Retinal pigment epithelial cell (primary cell): ENCODE data around the gene MEF2C.

Experiments
- DNase-seq: peaks from one replicate; pipeline ENCODE4 v3.0.0-alpha.2; 2010; ENCODE audit warnings: low read depth
- H3K4me3 ChIP-seq: 2 replicates; pipeline ENCODE4 v1.5.1; 2011; ENCODE audit warnings: mild to moderate bottlenecking, low read length, control low read depth, moderate library complexity
- TF ChIP-seq, protein P1 (sequence below): conservative IDR thresholded peaks from 2 replicates; pipeline ENCODE4 v1.5.1; 2011; ENCODE audit warnings: low read depth, low read length, control low read depth, inconsistent platforms

Gene MEF2C

DNA sequence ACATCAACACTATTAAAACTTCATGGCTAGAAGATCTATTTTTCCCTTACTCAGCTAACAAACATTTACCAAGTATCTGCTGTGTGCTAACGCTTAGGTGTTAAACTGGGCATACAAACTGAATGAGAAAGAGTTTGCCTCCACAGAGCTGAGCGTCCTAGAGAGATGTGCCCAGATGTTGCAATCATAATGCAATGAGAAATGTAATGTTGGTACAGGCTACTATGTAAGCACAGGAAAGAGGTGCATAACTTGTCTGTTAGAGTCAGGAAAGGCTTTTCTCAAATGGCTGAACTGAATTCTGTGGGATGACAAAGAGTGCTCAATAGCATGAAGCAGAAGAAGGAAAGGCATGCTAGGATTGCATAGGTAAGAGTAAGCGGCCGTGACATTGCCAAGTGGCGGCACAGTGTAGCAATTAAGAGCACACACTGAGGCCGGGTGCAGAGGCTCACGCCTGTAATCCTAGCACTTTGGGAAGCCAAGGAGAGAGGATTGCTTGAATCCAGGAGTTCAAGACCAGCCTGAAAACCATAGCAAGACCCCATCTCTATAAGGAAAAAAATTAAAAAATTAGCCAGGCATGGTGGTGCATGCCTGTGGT lies 137.8 kb downstream of the MEF2C start:
- TF ChIP-seq, protein P1, sequence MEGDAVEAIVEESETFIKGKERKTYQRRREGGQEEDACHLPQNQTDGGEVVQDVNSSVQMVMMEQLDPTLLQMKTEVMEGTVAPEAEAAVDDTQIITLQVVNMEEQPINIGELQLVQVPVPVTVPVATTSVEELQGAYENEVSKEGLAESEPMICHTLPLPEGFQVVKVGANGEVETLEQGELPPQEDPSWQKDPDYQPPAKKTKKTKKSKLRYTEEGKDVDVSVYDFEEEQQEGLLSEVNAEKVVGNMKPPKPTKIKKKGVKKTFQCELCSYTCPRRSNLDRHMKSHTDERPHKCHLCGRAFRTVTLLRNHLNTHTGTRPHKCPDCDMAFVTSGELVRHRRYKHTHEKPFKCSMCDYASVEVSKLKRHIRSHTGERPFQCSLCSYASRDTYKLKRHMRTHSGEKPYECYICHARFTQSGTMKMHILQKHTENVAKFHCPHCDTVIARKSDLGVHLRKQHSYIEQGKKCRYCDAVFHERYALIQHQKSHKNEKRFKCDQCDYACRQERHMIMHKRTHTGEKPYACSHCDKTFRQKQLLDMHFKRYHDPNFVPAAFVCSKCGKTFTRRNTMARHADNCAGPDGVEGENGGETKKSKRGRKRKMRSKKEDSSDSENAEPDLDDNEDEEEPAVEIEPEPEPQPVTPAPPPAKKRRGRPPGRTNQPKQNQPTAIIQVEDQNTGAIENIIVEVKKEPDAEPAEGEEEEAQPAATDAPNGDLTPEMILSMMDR = no peak
- no peak for DNase-seq
- H3K4me3 ChIP-seq = no peak overlapping the region

DNA sequence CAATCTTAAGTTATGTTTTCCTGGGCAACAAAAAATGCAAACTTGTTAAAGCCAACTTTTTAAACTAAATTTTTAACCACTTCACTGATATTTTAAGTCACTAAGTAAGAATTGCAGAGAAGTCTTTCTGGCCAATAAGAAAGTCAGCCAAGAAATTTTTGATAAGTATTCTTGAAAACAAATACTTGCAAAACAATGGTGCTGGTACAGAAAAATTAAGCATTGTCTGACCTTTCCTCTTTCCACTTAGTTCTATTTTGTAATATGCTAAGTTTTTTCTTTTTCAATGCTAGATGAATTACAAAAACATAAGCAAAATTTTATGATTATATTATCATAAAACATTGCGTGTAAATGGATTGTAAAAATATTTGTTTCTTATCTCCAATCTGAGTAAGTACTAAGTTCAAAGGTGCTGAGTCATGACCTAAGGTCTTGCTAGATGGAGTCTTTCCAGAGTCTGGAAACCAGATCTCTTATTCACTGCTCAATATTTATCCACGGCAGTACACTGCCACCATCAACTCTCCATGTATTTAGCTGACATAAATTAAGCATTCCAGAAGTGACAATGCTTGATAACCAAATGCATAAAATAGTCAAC lies 139.7 kb downstream of the MEF2C start:
- H3K4me3 ChIP-seq = no peak overlapping the region
- TF ChIP-seq, protein P1 = no peak
- no peak for DNase-seq

DNA sequence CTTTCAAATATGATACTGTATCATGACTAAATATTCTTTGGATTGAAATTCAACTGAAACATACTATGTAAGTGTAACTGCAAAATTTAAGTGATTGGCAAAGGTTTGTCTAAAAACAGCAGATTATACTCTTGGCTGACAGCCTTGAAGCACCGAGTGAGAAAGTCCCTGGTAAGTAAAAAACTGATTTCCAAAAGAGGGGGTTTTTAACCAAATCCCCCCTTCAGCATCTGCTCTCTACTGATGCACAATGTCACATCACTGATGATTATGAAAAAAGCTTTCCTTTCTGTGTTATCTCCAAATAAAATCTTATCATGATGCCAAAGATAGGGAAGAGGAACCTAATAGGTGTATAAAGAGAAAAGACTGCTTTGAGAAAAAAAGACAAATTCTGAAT lies 141.0 kb downstream of the MEF2C start:
- H3K4me3 ChIP-seq = no peak overlapping the region
- TF ChIP-seq, protein P1 = no peak
- no peak for DNase-seq

DNA sequence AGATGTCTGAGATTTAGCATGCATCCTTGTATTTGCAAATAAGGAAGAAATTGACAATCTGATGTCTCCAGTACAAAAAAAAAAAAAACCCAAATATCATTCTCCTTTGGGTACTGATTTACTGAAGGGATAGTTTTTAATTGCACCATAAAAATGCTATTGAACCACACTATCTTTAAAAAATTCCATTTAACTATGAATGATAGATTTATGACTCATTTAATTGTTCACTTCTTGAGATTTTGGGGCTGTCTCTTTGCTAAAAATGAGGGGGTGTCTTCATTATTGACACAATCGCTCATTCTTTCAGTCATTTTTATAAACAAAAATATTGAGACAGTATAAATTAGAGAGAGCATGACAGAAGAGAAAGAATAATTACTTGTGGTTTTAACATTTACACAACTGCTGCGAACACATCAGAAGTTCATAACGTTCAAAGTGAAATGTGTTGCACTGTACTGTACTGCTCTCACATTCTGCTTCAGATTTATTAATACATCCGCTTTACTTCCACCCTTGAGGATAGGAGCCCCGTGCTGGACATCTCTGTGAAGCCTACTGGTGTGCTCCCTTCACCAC lies 142.3 kb downstream of the MEF2C start:
- no peak overlapping the region for H3K4me3 ChIP-seq
- TF ChIP-seq, protein P1 = no peak
- no peak for DNase-seq

DNA sequence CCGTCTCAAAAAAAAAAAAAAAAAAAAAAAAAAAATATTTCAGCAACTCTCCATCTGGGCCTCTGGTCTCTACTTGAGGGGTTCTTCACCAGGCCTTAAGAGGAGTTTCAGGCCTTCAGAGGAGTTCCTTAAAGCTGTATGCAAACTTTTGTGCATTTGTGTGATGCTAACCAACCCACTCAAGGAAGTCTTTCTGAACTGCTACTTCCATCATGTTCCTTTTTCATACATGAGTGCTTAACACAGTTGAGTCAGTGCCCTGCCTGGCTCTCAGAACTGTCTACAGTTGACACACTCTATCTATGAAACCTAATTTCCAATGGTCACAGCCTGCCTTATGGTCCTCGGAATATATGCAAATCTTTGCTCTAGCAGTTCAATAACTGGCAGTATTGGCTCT lies 146.5 kb downstream of the MEF2C start:
- TF ChIP-seq, protein P1 = no peak

DNA sequence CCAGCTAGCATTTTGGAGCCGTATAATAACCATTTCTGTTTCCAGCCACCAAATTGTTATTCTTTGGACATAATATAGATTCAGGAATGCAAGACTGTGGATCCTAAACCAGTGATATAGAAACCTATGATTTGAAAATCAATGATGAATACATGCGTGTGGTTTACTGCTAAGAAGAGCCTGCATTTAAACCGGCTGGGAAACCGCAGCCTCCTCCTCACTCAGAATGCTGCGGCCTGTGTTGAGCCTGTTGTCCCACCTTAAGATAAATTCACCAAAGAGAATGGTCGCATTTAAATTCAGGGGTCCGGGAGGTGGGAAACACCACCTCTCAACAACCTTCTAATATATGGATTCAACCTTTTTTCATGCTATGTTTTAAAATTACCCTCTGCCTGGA lies 148.0 kb downstream of the MEF2C start:
- no peak overlapping the region for H3K4me3 ChIP-seq
- TF ChIP-seq, protein P1 = no peak
- no peak for DNase-seq

More for the DNA sequence above, 146.5 kb downstream of the MEF2C start:
- DNase-seq = no peak
- no peak overlapping the region for H3K4me3 ChIP-seq

DNA sequence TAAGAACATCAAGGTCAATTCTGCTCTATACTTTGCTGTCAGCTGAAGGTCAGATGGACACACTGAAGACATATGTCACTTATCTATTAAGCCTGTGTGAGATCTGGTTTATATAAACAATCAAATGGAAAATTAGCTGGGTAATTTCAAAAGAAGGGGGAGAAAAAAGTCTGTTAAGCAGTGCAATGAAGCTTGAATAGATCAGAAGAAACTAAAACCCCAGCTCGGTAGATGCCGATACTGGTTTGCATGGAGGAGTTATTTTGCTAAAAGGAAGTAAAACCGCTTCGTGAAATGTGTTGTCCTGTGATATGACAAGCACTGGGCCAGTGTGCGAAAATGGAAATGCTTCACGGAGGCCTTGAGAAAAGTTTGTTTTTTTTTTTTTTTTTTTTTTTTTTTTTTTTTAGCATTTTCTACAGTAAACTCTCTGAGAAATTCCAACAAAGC lies 148.8 kb downstream of the MEF2C start:
- H3K4me3 ChIP-seq = no peak overlapping the region
- no peak for DNase-seq
- TF ChIP-seq, protein P1 = no peak
